K562 (cell line): Measurements from ENCODE around the gene ARIH1. TPM values are rescaled to one million over a fixed set of nuclear protein-coding genes. Genes with fewer than 3 reads are reported as not detected.

Experiments used
- BRF1 ChIP-seq: IDR thresholded peaks from 3 replicates; pipeline ENCODE4 v1.6.1; 2011; ENCODE audit warnings: borderline replicate concordance, mild to moderate bottlenecking; ENCODE audit not compliant: insufficient read length; ENCODE audit errors: extremely low read depth
- CHD2 ChIP-seq: IDR thresholded peaks from 2 replicates; pipeline ENCODE4 v1.6.1; 2011; ENCODE audit warnings: low read depth, low read length
- CHD4 ChIP-seq: fragments of 200-600 bp; sonication (generic); IDR thresholded peaks from 3 replicates; pipeline ENCODE4 v1.6.1; 2012; ENCODE audit warnings: low read depth, mild to moderate bottlenecking, mixed read lengths, low read length, inconsistent platforms; ENCODE audit not compliant: insufficient read depth, insufficient replicate concordance, poor library complexity, severe bottlenecking
- EZH2 ChIP-seq: IDR thresholded peaks from 2 replicates; pipeline ENCODE4 v1.6.1; 2012; ENCODE audit warnings: low read depth, mild to moderate bottlenecking, inconsistent platforms, low read length, borderline replicate concordance
- HDAC6 ChIP-seq: IDR thresholded peaks from 2 replicates; pipeline ENCODE4 v1.6.1; 2012; ENCODE audit warnings: low read depth, mild to moderate bottlenecking, control low read depth, inconsistent platforms, low read length, moderate library complexity
- MEIS2 ChIP-seq: fragments of 450-650 bp; IDR thresholded peaks from 2 replicates; pipeline ENCODE4 v1.6.1; 2014; ENCODE audit warnings: mild to moderate bottlenecking; ENCODE audit not compliant: partially characterized antibody
- MTA2 ChIP-seq: fragments of 450-650 bp; IDR thresholded peaks from 2 replicates; pipeline ENCODE4 v1.6.1; 2016; ENCODE audit warnings: low read depth
- MTA3 ChIP-seq: fragments of 450-650 bp; formaldehyde crosslinking; IDR thresholded peaks from 2 replicates; pipeline ENCODE4 v1.6.1; 2017; ENCODE audit warnings: mild to moderate bottlenecking, borderline replicate concordance
- NR3C1 ChIP-seq: sonication (generic); formaldehyde crosslinking; IDR thresholded peaks from 2 replicates; pipeline ENCODE4 v1.8.1; 2022; ENCODE audit warnings: missing genetic modification reagents
- RBBP5 ChIP-seq: fragments of 200-600 bp; sonication (generic); IDR thresholded peaks from 2 replicates; pipeline ENCODE4 v1.6.1; 2012; ENCODE audit warnings: borderline replicate concordance, mild to moderate bottlenecking, low read length, control low read depth, inconsistent platforms; ENCODE audit not compliant: insufficient read depth, poor library complexity, severe bottlenecking
- RBFOX2 ChIP-seq: fragments of 200-400 bp; formaldehyde crosslinking; IDR thresholded peaks from 2 replicates; pipeline ENCODE4 v1.6.1; 2017; ENCODE audit warnings: low read depth, mild to moderate bottlenecking, low read length, moderate library complexity
- RFX1 ChIP-seq: fragments of 450-650 bp; IDR thresholded peaks from 2 replicates; pipeline ENCODE4 v1.6.1; 2016; ENCODE audit warnings: mild to moderate bottlenecking, moderate library complexity
- SAP30 ChIP-seq: fragments of 200-600 bp; sonication (generic); IDR thresholded peaks from 2 replicates; pipeline ENCODE4 v1.6.1; 2012; ENCODE audit warnings: borderline replicate concordance, low read depth, mild to moderate bottlenecking, moderate library complexity, low read length, control low read depth, inconsistent platforms; ENCODE audit not compliant: insufficient read depth, poor library complexity, severe bottlenecking
- SIRT6 ChIP-seq: IDR thresholded peaks from one replicate; pipeline ENCODE4 v1.6.1; 2012; ENCODE audit warnings: low read depth, mild to moderate bottlenecking, control low read depth, inconsistent platforms, low read length, moderate library complexity
- TSC22D4 ChIP-seq: fragments of 450-650 bp; IDR thresholded peaks from 2 replicates; pipeline ENCODE4 v1.6.1; 2016; ENCODE audit warnings: missing genetic modification characterization, missing biosample characterization, control low read depth
- ZNF584 ChIP-seq: fragments of 200-800 bp; sonication (Bioruptor generic); IDR thresholded peaks from 2 replicates; pipeline ENCODE4 v1.6.1; 2016; ENCODE audit warnings: low read depth, mild to moderate bottlenecking, missing genetic modification characterization, missing compliant biosample characterization
- polyA plus RNA-seq, 8 experiments: library from polyadenylated mRNA; depleted of rRNA in 4 of 8; stranded (reverse) in 5 of 8; unstranded in 3 of 8; fragments of >200 nt; fragmentation: Nextera tagmentation in 2 of 8; fragmentation: Illumina TruSeq in 1 of 8; extraction: Ambion mirVana in 2 of 8; extraction: Trizol in 1 of 8; gene quantifications; 2 replicates each; pipeline versions ENCODE4 v1.2.1 to v1.2.3, GENCODE V29; 2011 to 2014; ENCODE audit warnings: inconsistent platforms in 1 of 8, missing spikeins in 1 of 8
- total RNA-seq, 7 experiments: library from RNA; depleted of rRNA in 6 of 7; stranded (reverse); fragments of >200 nt in 6 of 7; fragmentation: Illumina TruSeq in 2 of 7; extraction: Trizol in 2 of 7; gene quantifications; 2 replicates each; pipeline versions ENCODE4 v1.2.1 to v1.2.3, GENCODE V29; 2011 to 2021; ENCODE audit warnings: low replicate concordance in 1 of 7
- TF ChIP-seq, protein P1 (sequence below): fragments of 450-650 bp; IDR thresholded peaks from 2 replicates; pipeline ENCODE4 v1.6.1; 2016; ENCODE audit warnings: borderline replicate concordance
- TF ChIP-seq, protein P2 (sequence below), 2 experiments: IDR thresholded peaks; 2 replicates each; pipeline ENCODE4 v1.6.1; 2012; ENCODE audit warnings: improper control_type of control experiment in 2 of 2, low read depth in 2 of 2, low read length in 2 of 2, borderline replicate concordance in 1 of 2
- TF ChIP-seq, protein P3 (sequence below): fragments of 450-650 bp; IDR thresholded peaks from 2 replicates; pipeline ENCODE4 v1.6.1; 2018; ENCODE audit not compliant: partially characterized antibody

Gene ARIH1
- total and polyA plus RNA-seq, 9 of the 15 experiments (the other 6 are each of a cell fraction or from before 2014, with no cell fraction given): 17.7 to 125 (median 31.4) TPM

DNA sequence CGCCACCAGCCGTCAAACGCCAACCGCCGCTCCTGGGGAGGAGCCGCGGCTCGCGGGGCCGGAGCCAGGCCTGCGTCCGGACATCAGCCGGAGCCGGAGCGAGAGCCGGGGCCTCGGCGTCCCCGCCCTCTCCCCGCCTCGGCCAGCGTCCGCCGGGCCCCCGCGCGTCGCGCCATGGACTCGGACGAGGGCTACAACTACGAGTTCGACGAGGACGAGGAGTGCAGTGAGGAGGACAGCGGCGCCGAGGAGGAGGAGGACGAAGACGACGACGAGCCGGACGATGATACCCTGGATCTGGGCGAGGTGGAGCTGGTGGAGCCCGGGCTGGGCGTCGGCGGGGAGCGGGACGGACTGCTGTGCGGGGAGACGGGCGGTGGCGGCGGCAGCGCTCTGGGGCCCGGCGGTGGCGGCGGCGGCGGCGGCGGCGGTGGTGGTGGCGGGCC lies 359 bp downstream of the ARIH1 start (continued):
- no peak for TF ChIP-seq ZNF584 (CRISPR knock-in tag)
- no peak for TF ChIP-seq TSC22D4 (tag)
- no peak for TF ChIP-seq RFX1
- peak; percentile 40 for TF ChIP-seq SAP30
- no peak for TF ChIP-seq MTA3
- TF ChIP-seq, protein P1, sequence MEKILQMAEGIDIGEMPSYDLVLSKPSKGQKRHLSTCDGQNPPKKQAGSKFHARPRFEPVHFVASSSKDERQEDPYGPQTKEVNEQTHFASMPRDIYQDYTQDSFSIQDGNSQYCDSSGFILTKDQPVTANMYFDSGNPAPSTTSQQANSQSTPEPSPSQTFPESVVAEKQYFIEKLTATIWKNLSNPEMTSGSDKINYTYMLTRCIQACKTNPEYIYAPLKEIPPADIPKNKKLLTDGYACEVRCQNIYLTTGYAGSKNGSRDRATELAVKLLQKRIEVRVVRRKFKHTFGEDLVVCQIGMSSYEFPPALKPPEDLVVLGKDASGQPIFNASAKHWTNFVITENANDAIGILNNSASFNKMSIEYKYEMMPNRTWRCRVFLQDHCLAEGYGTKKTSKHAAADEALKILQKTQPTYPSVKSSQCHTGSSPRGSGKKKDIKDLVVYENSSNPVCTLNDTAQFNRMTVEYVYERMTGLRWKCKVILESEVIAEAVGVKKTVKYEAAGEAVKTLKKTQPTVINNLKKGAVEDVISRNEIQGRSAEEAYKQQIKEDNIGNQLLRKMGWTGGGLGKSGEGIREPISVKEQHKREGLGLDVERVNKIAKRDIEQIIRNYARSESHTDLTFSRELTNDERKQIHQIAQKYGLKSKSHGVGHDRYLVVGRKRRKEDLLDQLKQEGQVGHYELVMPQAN: no peak
- TF ChIP-seq RBFOX2: peak; percentile 87
- 0 out of 2 replicates have a peak, but pooled peaks have one; percentile 46 for TF ChIP-seq NR3C1
- no peak for TF ChIP-seq MTA2
- no peak for TF ChIP-seq HDAC6
- TF ChIP-seq CHD2: 0 out of 2 replicates have a peak, but pooled peaks have one; percentile 7
- TF ChIP-seq, protein P2, sequence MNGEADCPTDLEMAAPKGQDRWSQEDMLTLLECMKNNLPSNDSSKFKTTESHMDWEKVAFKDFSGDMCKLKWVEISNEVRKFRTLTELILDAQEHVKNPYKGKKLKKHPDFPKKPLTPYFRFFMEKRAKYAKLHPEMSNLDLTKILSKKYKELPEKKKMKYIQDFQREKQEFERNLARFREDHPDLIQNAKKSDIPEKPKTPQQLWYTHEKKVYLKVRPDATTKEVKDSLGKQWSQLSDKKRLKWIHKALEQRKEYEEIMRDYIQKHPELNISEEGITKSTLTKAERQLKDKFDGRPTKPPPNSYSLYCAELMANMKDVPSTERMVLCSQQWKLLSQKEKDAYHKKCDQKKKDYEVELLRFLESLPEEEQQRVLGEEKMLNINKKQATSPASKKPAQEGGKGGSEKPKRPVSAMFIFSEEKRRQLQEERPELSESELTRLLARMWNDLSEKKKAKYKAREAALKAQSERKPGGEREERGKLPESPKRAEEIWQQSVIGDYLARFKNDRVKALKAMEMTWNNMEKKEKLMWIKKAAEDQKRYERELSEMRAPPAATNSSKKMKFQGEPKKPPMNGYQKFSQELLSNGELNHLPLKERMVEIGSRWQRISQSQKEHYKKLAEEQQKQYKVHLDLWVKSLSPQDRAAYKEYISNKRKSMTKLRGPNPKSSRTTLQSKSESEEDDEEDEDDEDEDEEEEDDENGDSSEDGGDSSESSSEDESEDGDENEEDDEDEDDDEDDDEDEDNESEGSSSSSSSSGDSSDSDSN (IDR thresholded peaks at IDR 0.05; ENCODE audit: borderline replicate concordance in 1 of 2, low read depth in 2 of 2, low read length in 2 of 2): peak; percentile 84 to 89; a peak in 3 of 4 replicates
- TF ChIP-seq RBBP5: peak; percentile 61
- no peak for TF ChIP-seq CHD4
- TF ChIP-seq SIRT6: no peak
- peak; percentile 1 for TF ChIP-seq MEIS2
- TF ChIP-seq EZH2: no peak
- TF ChIP-seq BRF1: no peak
- TF ChIP-seq, protein P3, sequence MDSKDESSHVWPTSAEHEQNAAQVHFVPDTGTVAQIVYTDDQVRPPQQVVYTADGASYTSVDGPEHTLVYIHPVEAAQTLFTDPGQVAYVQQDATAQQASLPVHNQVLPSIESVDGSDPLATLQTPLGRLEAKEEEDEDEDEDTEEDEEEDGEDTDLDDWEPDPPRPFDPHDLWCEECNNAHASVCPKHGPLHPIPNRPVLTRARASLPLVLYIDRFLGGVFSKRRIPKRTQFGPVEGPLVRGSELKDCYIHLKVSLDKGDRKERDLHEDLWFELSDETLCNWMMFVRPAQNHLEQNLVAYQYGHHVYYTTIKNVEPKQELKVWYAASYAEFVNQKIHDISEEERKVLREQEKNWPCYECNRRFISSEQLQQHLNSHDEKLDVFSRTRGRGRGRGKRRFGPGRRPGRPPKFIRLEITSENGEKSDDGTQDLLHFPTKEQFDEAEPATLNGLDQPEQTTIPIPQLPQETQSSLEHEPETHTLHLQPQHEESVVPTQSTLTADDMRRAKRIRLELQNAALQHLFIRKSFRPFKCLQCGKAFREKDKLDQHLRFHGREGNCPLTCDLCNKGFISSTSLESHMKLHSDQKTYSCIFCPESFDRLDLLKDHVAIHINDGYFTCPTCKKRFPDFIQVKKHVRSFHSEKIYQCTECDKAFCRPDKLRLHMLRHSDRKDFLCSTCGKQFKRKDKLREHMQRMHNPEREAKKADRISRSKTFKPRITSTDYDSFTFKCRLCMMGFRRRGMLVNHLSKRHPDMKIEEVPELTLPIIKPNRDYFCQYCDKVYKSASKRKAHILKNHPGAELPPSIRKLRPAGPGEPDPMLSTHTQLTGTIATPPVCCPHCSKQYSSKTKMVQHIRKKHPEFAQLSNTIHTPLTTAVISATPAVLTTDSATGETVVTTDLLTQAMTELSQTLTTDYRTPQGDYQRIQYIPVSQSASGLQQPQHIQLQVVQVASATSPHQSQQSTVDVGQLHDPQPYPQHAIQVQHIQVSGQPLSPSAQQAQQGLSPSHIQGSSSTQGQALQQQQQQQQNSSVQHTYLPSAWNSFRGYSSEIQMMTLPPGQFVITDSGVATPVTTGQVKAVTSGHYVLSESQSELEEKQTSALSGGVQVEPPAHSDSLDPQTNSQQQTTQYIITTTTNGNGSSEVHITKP: no peak
